K562 treated with DMSO at 1 percent for 12 hours (cell line): ENCODE results near the gene LRRC7. TPM values are rescaled to one million over a fixed set of nuclear protein-coding genes. Genes with fewer than 3 reads are reported as not detected.

Source experiments
- total RNA-seq: library from RNA; unstranded; fragments of 300-600 nt; gene quantifications from 2 replicates; pipeline ENCODE4 v1.2.3, GENCODE V29; 2022; ENCODE audit not compliant: insufficient read depth

Gene LRRC7
- total RNA-seq = 0.47 and 0.96 TPM in 2 replicates

DNA sequence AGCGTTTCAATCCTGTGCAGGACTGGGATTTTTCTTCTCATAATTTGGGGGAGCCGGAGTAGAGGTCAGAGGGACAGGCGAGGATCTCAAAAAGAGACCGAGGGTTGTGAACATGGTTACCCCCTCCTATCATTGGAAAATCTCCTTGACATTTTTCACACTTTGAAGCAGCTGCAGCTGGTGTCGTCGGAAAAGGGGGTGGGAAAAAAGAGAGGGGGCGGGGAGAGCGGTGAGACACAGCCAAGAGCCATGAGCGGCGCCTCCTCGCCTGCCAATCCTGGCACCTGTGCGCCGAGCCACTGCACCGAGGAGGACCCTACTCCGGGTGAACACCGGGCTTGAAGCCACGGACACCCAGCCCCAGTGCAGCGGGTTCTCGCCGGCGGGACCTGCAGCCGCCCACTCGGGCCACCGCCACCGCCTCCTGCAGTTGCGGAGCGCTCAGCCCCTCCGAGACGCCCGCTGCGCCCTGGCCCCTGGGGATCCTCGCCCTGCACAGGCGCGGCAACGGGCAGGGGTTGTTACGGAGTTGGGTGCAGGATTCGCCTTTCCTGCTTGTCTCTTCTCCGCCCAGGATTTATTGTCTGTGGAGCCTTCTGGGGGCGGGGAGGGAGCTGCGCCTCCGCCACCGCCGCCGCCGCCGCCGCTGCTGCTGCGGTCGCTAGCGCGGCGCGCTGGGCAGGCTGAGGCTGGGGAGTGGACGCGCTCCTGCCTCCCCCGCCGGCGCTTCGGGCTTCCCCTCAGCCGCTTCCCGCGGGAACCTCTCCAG, at the start of gene LRRC7:
TSS of gene LRRC7 (plus strand) at position 271 of the 769 bp plus-strand sequence. CDS start 718 bp downstream, outside the sequence.

